C4-2B (cell line): ENCODE results near the gene PLEKHO1.
A peak's percentile ranks its signal among the peaks of the same experiment; 100 is the strongest.

Experiments
- H3K27ac ChIP-seq: fragments of 450-650 bp; 2 replicates; pipeline ENCODE4 v1.5.1; 2017
- CTCF ChIP-seq: fragments of 450-650 bp; conservative IDR thresholded peaks from 2 replicates; pipeline ENCODE4 v1.5.1; 2017; ENCODE audit warnings: mild to moderate bottlenecking
- ZFX ChIP-seq: fragments of 450-650 bp; IDR thresholded peaks from 2 replicates; pipeline ENCODE4 v1.6.1; 2017

The PLEKHO1 gene

GRCh38 chr1:150165622-150166612 is 16.2 kb downstream of the PLEKHO1 start:
- no peak overlapping the region for H3K27ac ChIP-seq
- peak; percentile 83 for TF ChIP-seq CTCF
- TF ChIP-seq ZFX, result no peak

- no peak overlapping the region for H3K27ac ChIP-seq
- TF ChIP-seq CTCF (peak; percentile 86), ZFX (no peak)
These were observed 19.4 kb downstream of the PLEKHO1 start for GRCh38 chr1:150168960-150169601.

GRCh38 chr1:150171801-150172200 is 22.1 kb downstream of the PLEKHO1 start:
- TF ChIP-seq ZFX (no peak), CTCF (no peak)

GRCh38 chr1:150173141-150173585 is 23.4 kb downstream of the PLEKHO1 start:
- H3K27ac ChIP-seq, result no peak overlapping the region
- TF ChIP-seq ZFX (no peak), CTCF (no peak)

More at GRCh38 chr1:150171801-150172200, 22.1 kb downstream of the PLEKHO1 start:
- H3K27ac ChIP-seq, result no peak overlapping the region

- H3K27ac ChIP-seq, result no peak overlapping the region
- TF ChIP-seq ZFX (no peak), CTCF (no peak)
These were observed 26.9 kb downstream of the PLEKHO1 start for GRCh38 chr1:150176593-150176992.

DNA sequence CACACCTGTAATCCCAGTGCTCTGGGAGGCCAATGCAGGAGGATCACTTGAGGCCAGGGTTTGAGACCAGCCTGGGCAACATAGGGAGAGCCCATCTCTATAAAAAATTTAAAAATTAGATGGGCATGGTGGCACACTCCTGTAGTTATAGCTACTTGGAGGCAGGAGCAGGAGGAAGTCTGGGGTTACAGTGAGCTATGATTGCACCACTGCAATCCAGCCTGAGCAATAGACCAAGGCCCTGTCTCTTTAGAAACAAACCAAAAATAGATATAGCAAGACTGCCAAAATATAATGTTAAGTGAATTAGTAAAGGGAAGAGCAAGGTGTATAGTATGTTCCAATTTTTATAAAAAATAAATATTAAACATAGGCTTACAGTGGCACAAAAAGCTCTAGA is 28.8 kb downstream of the PLEKHO1 start:
- H3K27ac ChIP-seq, result no peak overlapping the region

More for the DNA sequence above, 28.8 kb downstream of the PLEKHO1 start:
- TF ChIP-seq CTCF (no peak), ZFX (no peak)
